PC-3 (cell line): ENCODE measurements around the gene FBN3. TPM values are rescaled to one million over a fixed set of nuclear protein-coding genes. Genes with fewer than 3 reads are reported as not detected.

ENCODE experiments used
- ATAC-seq: fragments of 200-7000 bp; cut with Tn5 transposase; 2 replicates; pipeline ENCODE4 v1.9.1; 2020; ENCODE audit warnings: mild to moderate bottlenecking, moderate library complexity
- BruUV-seq: library from RNA; stranded (reverse); fragments of 400-500 nt; replicated peaks from 2 replicates; lab custom pipeline; 2021; lab: Mats Ljungman, UMichigan
- CTCF ChIA-PET: fragments of 300-600 bp; sonication (Branson Sonifier 250); formaldehyde crosslinking; loops from one replicate; lab custom pipeline; 2022; ENCODE audit warnings: antibody characterized with exemption; lab: Charles Lee
- POLR2A ChIA-PET: fragments of 300-600 bp; sonication (Branson Sonifier 250); formaldehyde crosslinking; loops from one replicate; lab custom pipeline; 2022; ENCODE audit warnings: antibody characterized with exemption; ENCODE audit not compliant: unreplicated experiment; lab: Charles Lee
- DNase-seq: peaks from one replicate; pipeline ENCODE4 v3.0.0-alpha.2; 2015
- H2AFZ ChIP-seq: fragments of 300-600 bp; sonication (generic); 2 replicates; pipeline ENCODE4 v1.6.0; 2016; ENCODE audit warnings: antibody characterized with exemption, low read length
- H3F3A ChIP-seq: fragments of 300-600 bp; sonication (generic); one replicate; pipeline ENCODE4 v1.6.0; 2017; ENCODE audit warnings: antibody characterized with exemption, low read length, control low read depth, mild to moderate bottlenecking; ENCODE audit not compliant: unreplicated experiment
- H3K27ac ChIP-seq: fragments of 300-600 bp; sonication (generic); 2 replicates; pipeline ENCODE4 v1.5.1; 2016; ENCODE audit warnings: mild to moderate bottlenecking, low read length
- H3K27me3 ChIP-seq: fragments of 300-600 bp; sonication (generic); 2 replicates; pipeline ENCODE4 v1.6.1; 2016; ENCODE audit warnings: low read length, mixed read lengths
- H3K36me3 ChIP-seq: fragments of 300-600 bp; sonication (generic); 2 replicates; pipeline ENCODE4 v1.6.1; 2016; ENCODE audit warnings: low read depth, mixed run types, low read length, mixed read lengths
- H3K4me1 ChIP-seq: fragments of 300-600 bp; sonication (generic); 2 replicates; pipeline ENCODE4 v1.5.1; 2016; ENCODE audit warnings: low read length; ENCODE audit not compliant: insufficient read depth
- H3K4me2 ChIP-seq: fragments of 300-600 bp; sonication (generic); 2 replicates; pipeline ENCODE4 v1.6.0; 2016; ENCODE audit warnings: low read length
- H3K4me3 ChIP-seq: fragments of 300-600 bp; sonication (generic); 2 replicates; pipeline ENCODE4 v1.5.1; 2016; ENCODE audit warnings: mild to moderate bottlenecking, low read length, mixed read lengths
- H3K79me2 ChIP-seq: fragments of 300-600 bp; sonication (generic); 2 replicates; pipeline ENCODE4 v1.6.1; 2017; ENCODE audit warnings: low read length, mixed read lengths
- H3K9ac ChIP-seq: fragments of 300-600 bp; sonication (generic); 2 replicates; pipeline ENCODE4 v1.6.0; 2016; ENCODE audit warnings: mild to moderate bottlenecking, low read length
- H3K9me2 ChIP-seq: fragments of 300-600 bp; sonication (generic); replicated peaks from 2 replicates; pipeline ENCODE4 v1.6.1; 2016; ENCODE audit warnings: mixed run types, low read length, mixed read lengths
- H3K9me3 ChIP-seq: fragments of 300-600 bp; sonication (generic); 2 replicates; pipeline ENCODE4 v1.6.1; 2016; ENCODE audit warnings: low read length, mixed read lengths
- H4K20me1 ChIP-seq: fragments of 300-600 bp; sonication (generic); 2 replicates; pipeline ENCODE4 v1.6.1; 2016; ENCODE audit warnings: low read length, mixed read lengths
- EZH2 ChIP-seq: fragments of 300-600 bp; sonication (generic); IDR thresholded peaks from one replicate; pipeline ENCODE4 v1.6.1; 2017; ENCODE audit warnings: antibody characterized with exemption, mild to moderate bottlenecking, low read length; ENCODE audit not compliant: unreplicated experiment
- EZH2phosphoT487 ChIP-seq: fragments of 300-600 bp; sonication (generic); IDR thresholded peaks from 2 replicates; pipeline ENCODE4 v1.6.1; 2018; ENCODE audit warnings: mild to moderate bottlenecking, antibody characterized with exemption, low read length, borderline replicate concordance
- intact Hi-C: fragments of 100-400 bp; cut with micrococcal nuclease; formaldehyde crosslinking; loops from 2 replicates; pipeline ENCODE4 v1.9.0; 2023
- total RNA-seq: library from RNA; depleted of rRNA; stranded (reverse); fragments of >200 nt; gene quantifications from 2 replicates; pipeline ENCODE4 v1.2.3, GENCODE V29; 2014
- TF ChIP-seq, protein P1 (sequence below): fragments of 300-600 bp; sonication (generic); conservative IDR thresholded peaks from 2 replicates; pipeline ENCODE4 v1.5.1; 2017; ENCODE audit warnings: antibody characterized with exemption, low read depth, mild to moderate bottlenecking, low read length

Gene FBN3
- total RNA-seq, 1 experiment from 2014 or later, result under 0.01 TPM

DNA sequence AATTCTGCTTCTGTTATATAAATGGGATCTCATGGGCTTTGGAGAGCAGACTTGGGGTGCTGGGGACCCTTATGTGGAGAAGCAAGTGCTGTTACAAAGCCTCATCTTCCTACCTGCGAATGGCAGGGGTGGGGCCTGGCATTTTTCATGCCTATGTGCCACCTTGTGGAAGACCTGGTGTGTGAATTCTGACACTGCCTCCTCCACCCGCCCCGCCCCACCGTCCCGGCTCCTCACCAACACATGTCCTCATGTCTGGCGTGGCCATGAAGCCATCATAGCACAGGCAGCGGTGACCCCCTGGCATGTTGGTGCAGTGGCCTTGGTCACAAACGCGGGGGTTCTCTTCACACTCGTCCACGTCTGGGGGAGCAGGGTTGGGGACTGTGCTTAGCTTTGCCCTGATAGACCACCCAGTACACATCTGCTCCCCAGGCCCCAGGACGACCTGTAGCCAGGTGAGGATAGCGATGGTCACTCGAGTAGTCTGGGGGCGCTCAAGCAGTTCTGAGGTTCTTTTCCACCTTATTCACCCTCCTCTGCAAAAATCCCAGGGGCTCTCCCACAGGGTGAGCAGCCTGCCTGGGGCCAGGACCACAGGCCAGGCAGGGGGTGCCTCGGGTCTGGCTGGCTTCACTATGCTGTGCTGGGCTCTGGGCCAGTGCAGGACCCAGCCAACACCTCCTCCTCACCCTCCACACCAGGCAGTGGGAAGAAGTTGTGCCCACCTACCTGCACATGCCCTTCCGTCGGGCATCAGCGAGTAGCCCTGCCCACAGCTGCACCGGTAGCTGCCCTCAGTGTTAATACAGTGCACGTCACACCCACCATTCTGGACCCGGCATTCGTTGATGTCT, 32.7 kb downstream of the FBN3 start:
- Histone ChIP-seq H3K9me2 (no peaks in the 10 kb centered on the region), H3K9ac (no peak overlapping the region), H3K4me1 (no peaks in the 10 kb centered on the region), H3K27me3 (no peaks in the 10 kb centered on the region), H2AFZ (no peak overlapping the region), H4K20me1 (no peaks in the 10 kb centered on the region), H3F3A (no peaks in the 10 kb centered on the region), H3K27ac (no peak overlapping the region), H3K36me3 (no peaks in the 10 kb centered on the region), H3K79me2 (no peaks in the 10 kb centered on the region), H3K4me2 (no peak overlapping the region), H3K9me3 (no peaks in the 10 kb centered on the region), H3K4me3 (no peak overlapping the region)
- intact Hi-C loops, result no loop called here
- ChIA-PET POLR2A (no interaction called here), CTCF (no interaction called here)
- DNase-seq (peak; percentile 50), ATAC-seq (peak; percentile 81)
- BruUV-seq, result no TSS peak
- no peak for TF ChIP-seq EZH2phosphoT487
- TF ChIP-seq, protein P1, sequence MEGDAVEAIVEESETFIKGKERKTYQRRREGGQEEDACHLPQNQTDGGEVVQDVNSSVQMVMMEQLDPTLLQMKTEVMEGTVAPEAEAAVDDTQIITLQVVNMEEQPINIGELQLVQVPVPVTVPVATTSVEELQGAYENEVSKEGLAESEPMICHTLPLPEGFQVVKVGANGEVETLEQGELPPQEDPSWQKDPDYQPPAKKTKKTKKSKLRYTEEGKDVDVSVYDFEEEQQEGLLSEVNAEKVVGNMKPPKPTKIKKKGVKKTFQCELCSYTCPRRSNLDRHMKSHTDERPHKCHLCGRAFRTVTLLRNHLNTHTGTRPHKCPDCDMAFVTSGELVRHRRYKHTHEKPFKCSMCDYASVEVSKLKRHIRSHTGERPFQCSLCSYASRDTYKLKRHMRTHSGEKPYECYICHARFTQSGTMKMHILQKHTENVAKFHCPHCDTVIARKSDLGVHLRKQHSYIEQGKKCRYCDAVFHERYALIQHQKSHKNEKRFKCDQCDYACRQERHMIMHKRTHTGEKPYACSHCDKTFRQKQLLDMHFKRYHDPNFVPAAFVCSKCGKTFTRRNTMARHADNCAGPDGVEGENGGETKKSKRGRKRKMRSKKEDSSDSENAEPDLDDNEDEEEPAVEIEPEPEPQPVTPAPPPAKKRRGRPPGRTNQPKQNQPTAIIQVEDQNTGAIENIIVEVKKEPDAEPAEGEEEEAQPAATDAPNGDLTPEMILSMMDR, result peak; percentile 53

DNA sequence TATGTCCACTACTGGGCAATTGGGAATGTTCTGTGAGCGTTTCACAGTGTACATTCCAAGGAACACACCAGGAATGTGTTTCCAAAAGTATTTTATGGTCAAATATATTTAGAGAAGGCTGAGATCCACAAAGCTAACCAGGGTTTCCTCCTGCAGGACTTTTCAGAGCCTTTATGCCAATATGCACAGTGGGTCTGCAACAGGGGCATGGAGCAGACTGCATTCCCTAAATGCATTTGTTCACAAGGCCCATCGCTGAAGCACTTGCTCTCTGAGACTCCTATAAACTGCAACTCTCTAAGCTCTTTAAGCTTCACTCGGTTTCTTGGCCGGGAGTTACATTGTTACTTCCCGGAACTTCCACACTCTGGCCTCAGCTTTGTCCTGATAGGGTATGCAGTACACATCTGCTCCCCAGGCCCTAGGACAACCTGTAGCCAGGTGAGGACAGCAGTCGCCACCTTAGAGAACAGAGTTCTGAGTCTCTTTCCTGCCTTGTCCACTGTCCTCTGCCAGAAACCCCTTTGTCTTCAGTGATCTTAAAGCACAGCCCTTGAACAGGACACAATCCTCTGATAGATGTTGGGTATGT, 33.5 kb downstream of the FBN3 start:
- Histone ChIP-seq H3K36me3 (no peaks in the 10 kb centered on the region), H3K9ac (no peak overlapping the region), H3K9me3 (no peaks in the 10 kb centered on the region), H3K9me2 (no peaks in the 10 kb centered on the region), H3K79me2 (no peaks in the 10 kb centered on the region), H4K20me1 (no peaks in the 10 kb centered on the region), H3K4me3 (no peak overlapping the region), H3K4me2 (no peak overlapping the region), H3K27ac (no peak overlapping the region), H3K27me3 (no peaks in the 10 kb centered on the region), H3K4me1 (no peaks in the 10 kb centered on the region), H2AFZ (no peak overlapping the region), H3F3A (no peaks in the 10 kb centered on the region)
- intact Hi-C loops, result no loop called here
- ATAC-seq (no peak; the same call in 1 of the 2 replicates), DNase-seq (no peak)
- TF ChIP-seq, protein P1, result no peak
- no peak for TF ChIP-seq EZH2phosphoT487
- no peak for TF ChIP-seq EZH2
- ChIA-PET CTCF (interaction anchor here (0.6 kb wide), 1 partner anchor 172 kb away, joined by 3 read pairs; no protein-coding TSS in a partner anchor), POLR2A (no interaction called here)
- BruUV-seq, result no TSS peak

DNA sequence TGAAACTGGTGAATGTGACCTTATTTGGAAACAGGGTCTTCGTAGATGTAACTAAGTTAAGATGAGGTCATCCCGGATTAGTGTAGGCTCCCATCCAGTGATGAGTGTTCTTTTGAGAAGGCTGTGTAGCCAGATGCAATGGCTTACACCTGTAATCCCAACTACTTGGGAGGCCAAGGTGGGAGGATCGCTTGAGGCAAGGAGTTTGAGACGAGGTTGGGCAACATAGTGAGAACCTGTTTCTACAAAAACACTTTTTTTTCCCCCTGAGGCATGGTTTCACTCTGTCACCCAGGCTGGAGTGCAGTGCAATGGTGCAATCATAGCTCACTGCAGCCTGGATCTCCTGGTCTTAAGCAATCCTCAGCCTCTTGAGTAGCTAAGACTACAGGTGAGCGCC, 36.4 kb downstream of the FBN3 start:
- DNase-seq, result peak; percentile 36
- Histone ChIP-seq H3K4me1 (no peaks in the 10 kb centered on the region), H4K20me1 (no peaks in the 10 kb centered on the region), H3K9me2 (no peaks in the 10 kb centered on the region), H3K9me3 (no peaks in the 10 kb centered on the region), H3K4me3 (no peak overlapping the region), H2AFZ (no peak overlapping the region), H3K9ac (no peak overlapping the region), H3K27me3 (no peaks in the 10 kb centered on the region), H3K27ac (no peak overlapping the region), H3F3A (no peaks in the 10 kb centered on the region), H3K36me3 (no peaks in the 10 kb centered on the region), H3K4me2 (no peak overlapping the region), H3K79me2 (no peaks in the 10 kb centered on the region)
- ATAC-seq, result no peak
- ChIA-PET CTCF (no interaction called here), POLR2A (interaction anchor here (0.8 kb wide), 1 partner anchor 133 kb away, joined by 3 read pairs; no protein-coding TSS in a partner anchor)
- TF ChIP-seq EZH2phosphoT487, result no peak
- TF ChIP-seq, protein P1, result no peak
- TF ChIP-seq EZH2, result no peak
- intact Hi-C loops, result no loop called here
- BruUV-seq, result no TSS peak
